Right lobe of liver (tissue), 6 donors: ENCODE results near the gene SLC51A. TPM values are rescaled to one million over a fixed set of nuclear protein-coding genes. Genes with fewer than 3 reads are reported as not detected.
A peak's percentile ranks its signal among the peaks of the same experiment; 100 is the strongest.

Source experiments
- ATAC-seq, 4 donors: fragments of 200-7000 bp; cut with Tn5 transposase; one replicate each; pipeline ENCODE4 v1.9.1; 2020; ENCODE audit warnings: mild to moderate bottlenecking in 4 of 4, moderate library complexity in 4 of 4
- DNase-seq, 3 donors: peaks; one replicate each; pipeline ENCODE4 v3.0.0-alpha.2; 2020
- H3K27ac ChIP-seq, 3 donors: fragments of 200-600 bp; one replicate each; pipeline ENCODE4 v1.8.0; 2022
- H3K27me3 ChIP-seq, 2 donors: fragments of 200-600 bp; one replicate each; pipeline ENCODE4 v1.8.0; 2022
- H3K36me3 ChIP-seq, 4 donors: fragments of 200-600 bp; sonication (generic) in 1 of 4; one replicate each; pipeline versions ENCODE4 v1.5.1 to v1.8.0; 2017 to 2022; ENCODE audit warnings: control low read depth in 1 of 4
- H3K4me1 ChIP-seq, 4 donors: fragments of 200-600 bp; sonication (generic) in 1 of 4; one replicate each; pipeline versions ENCODE4 v1.5.1 to v1.8.0; 2017 to 2022; ENCODE audit warnings: control low read depth in 1 of 4
- H3K4me3 ChIP-seq, 3 donors: fragments of 200-600 bp; one replicate each; pipeline ENCODE4 v1.8.0; 2022
- H3K9me3 ChIP-seq, 4 donors: fragments of 200-600 bp; sonication (generic) in 1 of 4; one replicate each; pipeline versions ENCODE4 v1.5.1 to v1.8.0; 2017 to 2022; ENCODE audit warnings: control low read depth in 1 of 4
- POLR2A ChIP-seq: fragments of 450-650 bp; IDR thresholded peaks from one replicate; pipeline ENCODE4 v1.6.1; 2017; ENCODE audit warnings: antibody characterized with exemption, mild to moderate bottlenecking
- WGBS: methylation state at CpG from one replicate; pipeline ENCODE4 v1.1.6; 2018; ENCODE audit warnings: low coverage, low lambda C conversion rate; ENCODE audit not compliant: insufficient coverage; ENCODE audit errors: missing lambda C conversion rate; 5-methylcytosine and 5-hydroxymethylcytosine counted together
- intact Hi-C, 2 donors: fragments of 100-400 bp; cut with DNase I; formaldehyde crosslinking; loops; one replicate each; pipeline versions ENCODE4 v1.11.2 to v1.14.1; 2022
- total RNA-seq, 6 experiments: library from RNA; depleted of rRNA in 2 of 6; stranded (reverse); fragments of >200 nt in 2 of 6; fragmentation: NEBNext Ultra II Directional in 3 of 6; extraction: Animal tissue kit (Norgen Biotek cat#: 25700) in 3 of 6; gene quantifications; one replicate each; pipeline versions ENCODE4 v1.1.0 to v1.2.4, GENCODE V29; 2016 to 2023
- TF ChIP-seq, protein P1 (sequence below), 4 donors: fragments of 200-600 bp in 3 of 4; fragments of 450-650 bp in 1 of 4; IDR thresholded peaks; one replicate each; pipeline versions ENCODE4 v1.5.1 to v1.8.0; 2016 to 2022; ENCODE audit warnings: antibody characterized with exemption in 4 of 4, mild to moderate bottlenecking in 2 of 4
- donor health status: DM: no; HTN: yes; CAD: no.
- donor health status: DM: no; HTN: no; CAD: no.
- donor health status: DM: no; HTN: no; CAD: no.
- donor health status: DM: no; HTN: yes; CAD: no.
- donor health status: DM: no; HTN: yes; CAD: no.

The SLC51A gene
- total RNA-seq, 6 experiments from 2014 or later, result 23.1 to 129 (median 64.0) TPM

DNA sequence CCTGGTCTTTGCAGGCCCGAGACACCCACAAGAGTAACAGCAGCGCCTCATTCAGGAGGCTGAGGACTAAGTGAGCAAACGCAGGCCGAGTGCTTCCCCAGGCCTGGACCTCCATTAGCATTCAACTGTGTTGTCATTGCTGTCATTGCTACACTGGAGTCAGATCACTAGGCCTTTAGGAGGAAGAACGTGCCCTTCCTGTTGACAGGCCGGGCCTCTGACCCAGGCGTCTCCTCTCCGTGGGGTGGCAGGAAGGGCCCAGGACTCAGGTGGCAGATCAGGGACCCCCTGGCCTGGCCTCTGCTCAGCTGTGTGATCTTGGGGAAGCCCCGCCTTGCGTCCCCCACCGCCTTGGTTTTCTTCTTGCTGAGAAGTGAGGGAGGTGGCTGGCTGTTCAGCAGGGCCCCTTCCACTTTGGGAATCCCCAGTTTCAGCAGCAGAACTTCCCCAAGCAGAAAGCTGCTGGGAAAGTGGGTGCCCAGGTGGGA is 24.3 kb upstream of the SLC51A start:
- DNase-seq, result no peak
- H3K4me3 ChIP-seq, result no peak overlapping the region
- H3K27me3 ChIP-seq, result no peaks in the 10 kb centered on the region
- H3K27ac ChIP-seq, result peak overlapping the region; percentile 15 to 54 (median 40)
- TF ChIP-seq, protein P1, sequence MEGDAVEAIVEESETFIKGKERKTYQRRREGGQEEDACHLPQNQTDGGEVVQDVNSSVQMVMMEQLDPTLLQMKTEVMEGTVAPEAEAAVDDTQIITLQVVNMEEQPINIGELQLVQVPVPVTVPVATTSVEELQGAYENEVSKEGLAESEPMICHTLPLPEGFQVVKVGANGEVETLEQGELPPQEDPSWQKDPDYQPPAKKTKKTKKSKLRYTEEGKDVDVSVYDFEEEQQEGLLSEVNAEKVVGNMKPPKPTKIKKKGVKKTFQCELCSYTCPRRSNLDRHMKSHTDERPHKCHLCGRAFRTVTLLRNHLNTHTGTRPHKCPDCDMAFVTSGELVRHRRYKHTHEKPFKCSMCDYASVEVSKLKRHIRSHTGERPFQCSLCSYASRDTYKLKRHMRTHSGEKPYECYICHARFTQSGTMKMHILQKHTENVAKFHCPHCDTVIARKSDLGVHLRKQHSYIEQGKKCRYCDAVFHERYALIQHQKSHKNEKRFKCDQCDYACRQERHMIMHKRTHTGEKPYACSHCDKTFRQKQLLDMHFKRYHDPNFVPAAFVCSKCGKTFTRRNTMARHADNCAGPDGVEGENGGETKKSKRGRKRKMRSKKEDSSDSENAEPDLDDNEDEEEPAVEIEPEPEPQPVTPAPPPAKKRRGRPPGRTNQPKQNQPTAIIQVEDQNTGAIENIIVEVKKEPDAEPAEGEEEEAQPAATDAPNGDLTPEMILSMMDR (IDR thresholded peaks at IDR 0.05), result no peak
- no peak for TF ChIP-seq POLR2A
- H3K4me1 ChIP-seq, result peaks cover 0 to 23% (median 0%) of the 10 kb centered on the region in 4 donors
- H3K9me3 ChIP-seq, result no peaks in the 10 kb centered on the region
- intact Hi-C loops, result loop anchor here (5.0 to 10.0 kb wide), 2 partner anchors 120 to 147 kb away; no protein-coding TSS in a partner anchor
- ATAC-seq, result peak; percentile 20 to 37 (median 32)
- 50% methylated on average over 7 of the region's 11 CpGs for WGBS
- H3K36me3 ChIP-seq, result no peaks in the 10 kb centered on the region

DNA sequence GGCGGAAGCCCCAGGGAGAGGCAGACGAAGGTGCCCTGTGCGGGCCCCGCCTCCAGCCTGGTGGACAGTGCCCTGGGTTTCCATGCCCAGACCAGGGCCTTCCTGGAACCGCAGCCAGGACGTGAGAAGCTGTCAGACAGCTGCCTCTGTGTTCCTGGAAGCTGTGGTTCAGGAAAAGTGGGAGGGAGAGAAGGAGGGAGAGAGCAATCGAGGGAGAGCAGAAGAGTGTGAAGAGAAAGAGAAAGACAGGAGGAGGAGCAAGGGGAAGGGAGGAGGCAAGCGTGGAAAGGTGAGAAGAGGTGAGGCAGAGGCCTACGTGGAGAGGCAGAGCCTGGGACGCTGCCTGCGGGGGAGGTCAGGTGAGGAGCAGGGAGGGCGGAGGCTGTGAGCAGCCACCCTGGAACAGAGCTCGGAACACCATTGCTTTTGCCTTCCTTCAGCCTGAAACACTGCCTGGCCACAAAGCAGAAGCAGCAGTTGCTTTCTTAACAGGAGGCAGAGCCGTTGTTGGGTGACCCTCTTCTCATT is 23.7 kb upstream of the SLC51A start:
- TF ChIP-seq, protein P1 (IDR thresholded peaks at IDR 0.05), result no peak
- no peak for TF ChIP-seq POLR2A
- Histone ChIP-seq H3K36me3 (no peaks in the 10 kb centered on the region), H3K4me3 (no peak overlapping the region), H3K27ac (peak overlapping the region; percentile 15 to 54 (median 40)), H3K27me3 (no peaks in the 10 kb centered on the region), H3K9me3 (no peaks in the 10 kb centered on the region), H3K4me1 (peaks cover 0 to 23% (median 0%) of the 10 kb centered on the region in 4 donors)
- WGBS, result 39% methylated on average over 9 of the region's 14 CpGs
- intact Hi-C loops, result loop anchor here (5.0 to 10.0 kb wide), 2 partner anchors 120 to 148 kb away; no protein-coding TSS in a partner anchor
- ATAC-seq, result peak; percentile 4 to 53 (median 34)
- DNase-seq, result peak in 1 of 3 donors; percentile 71

DNA sequence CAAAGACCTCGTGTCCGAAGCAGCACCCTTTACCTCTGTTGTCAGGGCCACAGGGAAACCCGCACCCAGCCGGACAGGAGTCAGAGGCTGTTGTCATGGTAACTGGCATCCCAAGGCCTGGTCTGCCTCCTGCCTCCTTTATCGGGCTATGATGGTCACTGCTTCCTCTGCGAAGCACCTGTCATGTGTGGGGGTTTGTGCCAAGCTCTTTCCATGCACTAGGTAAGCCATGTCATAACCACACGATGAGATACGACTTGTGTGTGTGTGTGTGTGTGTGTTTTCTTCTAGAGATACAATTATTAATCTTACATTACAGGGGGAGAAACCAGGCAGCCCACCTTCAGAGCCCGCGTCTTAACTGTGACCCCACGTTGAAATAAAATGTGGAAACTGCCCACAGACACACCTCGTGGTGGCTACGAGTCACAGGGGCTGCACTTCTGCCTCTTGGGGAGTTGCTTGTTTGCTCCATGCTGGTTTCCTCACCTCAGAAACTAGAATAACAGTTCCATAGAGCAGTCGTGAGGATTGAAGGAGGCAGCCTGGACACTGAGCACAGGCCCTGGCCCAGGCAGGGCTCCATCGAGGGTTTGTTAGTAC is 23.1 kb upstream of the SLC51A start:
- no peak for DNase-seq
- intact Hi-C loops, result loop anchor here (5.0 to 10.0 kb wide), 2 partner anchors 121 to 148 kb away; no protein-coding TSS in a partner anchor

DNA sequence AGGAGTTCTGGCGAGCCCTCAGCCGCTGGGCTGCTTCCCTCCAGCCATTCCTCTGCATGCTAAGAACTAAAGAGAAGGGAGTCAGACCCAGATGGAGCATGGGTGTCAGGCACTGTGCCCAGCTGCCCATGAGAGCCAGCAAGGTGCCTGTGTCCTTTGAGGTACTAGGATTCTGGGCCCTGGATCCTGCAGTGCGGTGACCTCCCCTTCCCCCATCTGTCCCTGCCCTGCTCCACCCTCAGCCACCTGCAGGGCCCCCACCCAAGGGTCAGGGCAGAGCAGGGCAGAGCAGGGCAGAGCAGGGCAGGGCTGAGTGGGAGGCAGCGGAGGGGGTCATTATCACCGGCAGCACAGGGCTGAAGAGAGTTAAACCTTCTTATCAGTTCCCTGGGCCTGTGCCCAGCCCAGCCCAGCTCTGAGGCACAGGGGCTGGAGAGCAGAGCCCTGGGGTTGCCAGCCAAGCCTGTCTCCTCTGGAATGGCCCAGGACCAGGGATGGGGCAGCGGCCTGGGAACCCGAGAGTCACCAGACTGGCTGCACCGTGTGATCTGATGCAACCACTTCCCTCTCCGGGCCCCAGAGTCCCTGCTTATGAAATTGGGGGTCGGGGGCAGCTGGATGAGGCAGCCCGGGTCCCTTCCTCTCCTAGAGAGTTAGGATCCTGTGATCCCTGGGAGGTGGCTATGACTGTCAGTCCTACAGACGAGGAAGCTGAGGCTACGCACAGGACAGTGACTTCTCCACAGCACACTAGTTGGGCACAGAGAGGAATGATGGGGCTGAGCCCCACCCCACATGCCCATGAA is 22.4 kb upstream of the SLC51A start:
- intact Hi-C loops, result loop anchor here (5.0 to 10.0 kb wide), 2 partner anchors 122 to 149 kb away; no protein-coding TSS in a partner anchor
- peak; percentile 64 to 82 (median 74) for ATAC-seq
- H3K36me3 ChIP-seq, result no peaks in the 10 kb centered on the region
- H3K27ac ChIP-seq, result peak overlapping the region in 1 of 3 donors; percentile 34
- H3K4me3 ChIP-seq, result no peak overlapping the region
- TF ChIP-seq POLR2A, result no peak
- TF ChIP-seq, protein P1 (IDR thresholded peaks at IDR 0.05), result no peak
- WGBS, result 4% methylated on average over 4 of the region's 13 CpGs
- H3K9me3 ChIP-seq, result no peaks in the 10 kb centered on the region
- H3K27me3 ChIP-seq, result no peaks in the 10 kb centered on the region
- H3K4me1 ChIP-seq, result peaks cover 0 to 23% (median 0%) of the 10 kb centered on the region in 4 donors
- peak in 2 of 3 donors; percentile 81 to 87 for DNase-seq

More for the DNA sequence above, 23.1 kb upstream of the SLC51A start:
- Histone ChIP-seq H3K4me1 (peaks cover 0 to 23% (median 0%) of the 10 kb centered on the region in 4 donors), H3K4me3 (no peak overlapping the region), H3K9me3 (no peaks in the 10 kb centered on the region), H3K27me3 (no peaks in the 10 kb centered on the region), H3K27ac (peak overlapping the region in 2 of 3 donors; percentile 40 to 54), H3K36me3 (no peaks in the 10 kb centered on the region)
- no peak for ATAC-seq
- TF ChIP-seq, protein P1 (IDR thresholded peaks at IDR 0.05), result no peak
- no peak for TF ChIP-seq POLR2A
- WGBS, result 82% methylated on average over 9 of the region's 15 CpGs
